Measurements from ENCODE around the gene UTS2R. TPM values are rescaled to one million over a fixed set of nuclear protein-coding genes. Genes with fewer than 3 reads are reported as not detected.

Gene UTS2R
- total RNA-seq, 1 donor from 2014 or later: not detected

- Mint-ChIP-seq H3K9me3 (ENCODE audit: unreplicated experiment) (no peaks in the 10 kb centered on the region), H3K27ac (ENCODE audit: unreplicated experiment) (no peak overlapping the region), H3K4me1 (ENCODE audit: unreplicated experiment) (no peaks in the 10 kb centered on the region), H3K4me3 (ENCODE audit: unreplicated experiment) (no peak overlapping the region), H3K27me3 (ENCODE audit: unreplicated experiment) (peaks cover 14% of the 10 kb centered on the region), H3K36me3 (ENCODE audit: low read depth, unreplicated experiment) (no peaks in the 10 kb centered on the region)
- no peak for TF ChIP-seq CTCF (IDR thresholded peaks at IDR 0.05; ENCODE audit: unreplicated experiment)
- DNase-seq (ENCODE audit: low spot score): no peak
These were observed 43.2 kb upstream of the UTS2R start for GRCh38 chr17:82328141-82328993.

- Mint-ChIP-seq H3K4me3 (ENCODE audit: unreplicated experiment) (no peak overlapping the region), H3K27ac (ENCODE audit: unreplicated experiment) (no peak overlapping the region), H3K9me3 (ENCODE audit: unreplicated experiment) (no peaks in the 10 kb centered on the region), H3K27me3 (ENCODE audit: unreplicated experiment) (peaks cover 14% of the 10 kb centered on the region), H3K36me3 (ENCODE audit: low read depth, unreplicated experiment) (no peaks in the 10 kb centered on the region), H3K4me1 (ENCODE audit: unreplicated experiment) (no peaks in the 10 kb centered on the region)
- no peak for DNase-seq (ENCODE audit: low spot score)
- no peak for TF ChIP-seq CTCF (IDR thresholded peaks at IDR 0.05; ENCODE audit: unreplicated experiment)
These were observed 42.5 kb upstream of the UTS2R start for GRCh38 chr17:82328994-82329507.

GRCh38 chr17:82329683-82330321 lies 41.8 kb upstream of the UTS2R start:
- no peak for DNase-seq (ENCODE audit: low spot score)
- Mint-ChIP-seq H3K27ac (ENCODE audit: unreplicated experiment) (no peak overlapping the region), H3K4me1 (ENCODE audit: unreplicated experiment) (no peaks in the 10 kb centered on the region), H3K4me3 (ENCODE audit: unreplicated experiment) (no peak overlapping the region), H3K27me3 (ENCODE audit: unreplicated experiment) (peaks cover 18% of the 10 kb centered on the region), H3K9me3 (ENCODE audit: unreplicated experiment) (no peaks in the 10 kb centered on the region), H3K36me3 (ENCODE audit: low read depth, unreplicated experiment) (no peaks in the 10 kb centered on the region)
- TF ChIP-seq CTCF (IDR thresholded peaks at IDR 0.05; ENCODE audit: unreplicated experiment): no peak

- DNase-seq (ENCODE audit: low spot score): no peak
- Mint-ChIP-seq H3K36me3 (ENCODE audit: low read depth, unreplicated experiment) (no peaks in the 10 kb centered on the region), H3K9me3 (ENCODE audit: unreplicated experiment) (no peaks in the 10 kb centered on the region), H3K27ac (ENCODE audit: unreplicated experiment) (no peak overlapping the region), H3K4me3 (ENCODE audit: unreplicated experiment) (no peak overlapping the region), H3K4me1 (ENCODE audit: unreplicated experiment) (peaks cover 2% of the 10 kb centered on the region), H3K27me3 (ENCODE audit: unreplicated experiment) (peaks cover 23% of the 10 kb centered on the region)
- TF ChIP-seq CTCF (IDR thresholded peaks at IDR 0.05; ENCODE audit: unreplicated experiment): no peak
These were observed 41.0 kb upstream of the UTS2R start for GRCh38 chr17:82330322-82331239.

Data from endothelial cell (in vitro differentiated cells).